DOHH2 (cell line): ENCODE data around the gene COL27A1.

Source experiments
- H3F3A ChIP-seq: fragments of 200-600 bp; sonication (generic), shearing (Covaris generic); 2 replicates; pipeline ENCODE4 v1.6.0; 2016; ENCODE audit warnings: antibody characterized with exemption, mild to moderate bottlenecking; ENCODE audit not compliant: control insufficient read depth, insufficient read depth
- H3K27ac ChIP-seq: fragments of 200-600 bp; sonication (generic); 2 replicates; pipeline ENCODE4 v1.5.1; 2014; ENCODE audit warnings: low read depth, mild to moderate bottlenecking, low read length, moderate library complexity
- H3K27me3 ChIP-seq: fragments of 200-600 bp; sonication (generic); 2 replicates; pipeline ENCODE4 v1.6.1; 2014; ENCODE audit warnings: mild to moderate bottlenecking, low read length, mixed read lengths; ENCODE audit not compliant: control insufficient read depth
- H3K36me3 ChIP-seq: fragments of 200-600 bp; sonication (generic); 2 replicates; pipeline ENCODE4 v1.6.1; 2014; ENCODE audit warnings: mild to moderate bottlenecking, low read length, moderate library complexity, mixed read lengths; ENCODE audit not compliant: control insufficient read depth
- H3K4me1 ChIP-seq: fragments of 200-600 bp; sonication (generic); 2 replicates; pipeline ENCODE4 v1.6.1; 2014; ENCODE audit warnings: mild to moderate bottlenecking, low read length, mixed read lengths; ENCODE audit not compliant: control insufficient read depth
- H3K4me2 ChIP-seq: fragments of 200-600 bp; sonication (generic); 2 replicates; pipeline ENCODE4 v1.6.0; 2014; ENCODE audit warnings: mild to moderate bottlenecking, low read length, moderate library complexity
- H3K4me3 ChIP-seq: fragments of 200-600 bp; sonication (generic); 2 replicates; pipeline ENCODE4 v1.5.1; 2014; ENCODE audit warnings: mild to moderate bottlenecking, low read length, mixed read lengths
- H3K79me2 ChIP-seq: fragments of 200-600 bp; sonication (generic); 2 replicates; pipeline ENCODE4 v1.6.1; 2014; ENCODE audit warnings: mild to moderate bottlenecking, low read length, mixed read lengths; ENCODE audit not compliant: control insufficient read depth
- H3K9me2 ChIP-seq: fragments of 200-600 bp; sonication (generic); replicated peaks from 2 replicates; pipeline ENCODE4 v1.6.1; 2014; ENCODE audit warnings: mild to moderate bottlenecking, low read length, mixed read lengths; ENCODE audit not compliant: control insufficient read depth
- H3K9me3 ChIP-seq: fragments of 200-600 bp; sonication (generic); 2 replicates; pipeline ENCODE4 v1.6.1; 2014; ENCODE audit warnings: antibody characterized with exemption, low read length, mixed read lengths; ENCODE audit not compliant: control insufficient read depth, insufficient read depth
- H4K20me1 ChIP-seq: fragments of 200-600 bp; sonication (generic); 2 replicates; pipeline ENCODE4 v1.6.0; 2014; ENCODE audit warnings: low read depth, mild to moderate bottlenecking, antibody characterized with exemption, low read length, moderate library complexity; ENCODE audit not compliant: control insufficient read depth, insufficient read depth
- CTCF ChIP-seq: fragments of 200-600 bp; sonication (generic); IDR thresholded peaks from one replicate; pipeline ENCODE4 v1.5.1; 2014; ENCODE audit warnings: antibody characterized with exemption, mild to moderate bottlenecking, low read depth, low read length; ENCODE audit not compliant: poor library complexity, severe bottlenecking
- EZH2phosphoT487 ChIP-seq: fragments of 200-600 bp; sonication (generic); IDR thresholded peaks from 2 replicates; pipeline ENCODE4 v1.6.1; 2017; ENCODE audit warnings: borderline replicate concordance, mild to moderate bottlenecking, antibody characterized with exemption, low read length, moderate library complexity, mixed read lengths

COL27A1 gene

GRCh38 chr9:114250235-114250568, 94.9 kb downstream of the COL27A1 start:
- H3K79me2 ChIP-seq, result no peaks in the 10 kb centered on the region
- no peak overlapping the region for H3K27ac ChIP-seq
- H3K9me3 ChIP-seq, result no peaks in the 10 kb centered on the region
- H3K4me2 ChIP-seq, result no peak overlapping the region
- H4K20me1 ChIP-seq, result no peaks in the 10 kb centered on the region
- no peak overlapping the region for H3K4me3 ChIP-seq
- H3K9me2 ChIP-seq, result no peaks in the 10 kb centered on the region
- TF ChIP-seq EZH2phosphoT487, result no peak
- TF ChIP-seq CTCF, result no peak
- no peaks in the 10 kb centered on the region for H3K36me3 ChIP-seq
- H3K4me1 ChIP-seq, result no peaks in the 10 kb centered on the region
- no peaks in the 10 kb centered on the region for H3F3A ChIP-seq
- H3K27me3 ChIP-seq, result no peaks in the 10 kb centered on the region

DNA sequence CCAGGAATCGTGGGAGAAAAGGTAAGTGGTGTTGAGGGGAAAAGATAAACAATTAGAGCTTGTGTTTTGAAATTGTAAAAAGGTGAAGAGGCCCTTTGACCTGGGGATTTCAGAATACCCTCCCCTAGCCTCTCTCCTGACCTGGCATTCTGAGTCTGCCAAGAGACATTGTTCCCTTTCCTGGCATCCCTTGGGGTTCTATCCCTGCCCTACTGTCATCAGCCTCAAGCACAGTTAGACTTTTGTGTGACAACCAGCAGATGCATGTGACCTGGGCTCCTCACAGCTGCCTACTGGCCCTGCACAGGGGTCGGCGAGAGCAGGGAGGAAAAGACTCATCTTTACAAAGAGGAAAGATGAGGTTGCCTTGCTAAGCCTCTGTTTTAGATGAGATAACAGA, 95.3 kb downstream of the COL27A1 start:
- H3K9me2 ChIP-seq, result no peaks in the 10 kb centered on the region
- no peak overlapping the region for H3K27ac ChIP-seq
- no peak overlapping the region for H3K4me3 ChIP-seq
- H3K36me3 ChIP-seq, result no peaks in the 10 kb centered on the region
- H3K9me3 ChIP-seq, result no peaks in the 10 kb centered on the region
- no peaks in the 10 kb centered on the region for H3F3A ChIP-seq
- no peaks in the 10 kb centered on the region for H3K4me1 ChIP-seq
- TF ChIP-seq EZH2phosphoT487, result no peak
- no peak for TF ChIP-seq CTCF
- H3K27me3 ChIP-seq, result no peaks in the 10 kb centered on the region
- no peak overlapping the region for H3K4me2 ChIP-seq
- no peaks in the 10 kb centered on the region for H4K20me1 ChIP-seq
- H3K79me2 ChIP-seq, result no peaks in the 10 kb centered on the region

DNA sequence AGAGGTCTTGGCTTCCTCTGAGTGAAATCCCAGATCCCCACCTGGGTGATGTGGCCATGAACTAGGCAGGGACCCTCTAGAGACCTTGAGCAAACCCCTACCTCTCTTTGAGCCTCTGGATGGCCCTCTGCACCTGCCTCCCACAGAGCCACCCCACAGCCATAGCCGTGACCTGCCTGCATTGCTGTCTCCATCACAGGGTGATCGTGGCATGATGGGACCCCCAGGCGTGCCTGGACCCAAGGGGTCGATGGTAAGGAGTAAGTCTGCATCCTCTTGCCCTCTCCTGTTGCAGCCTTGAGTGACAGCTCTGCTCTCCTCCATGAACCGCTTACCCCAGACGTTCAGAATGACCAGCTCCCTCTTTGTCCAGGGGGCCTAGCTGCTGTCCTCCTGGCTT, 97.1 kb downstream of the COL27A1 start:
- Histone ChIP-seq H3K27me3 (no peaks in the 10 kb centered on the region), H3K36me3 (no peaks in the 10 kb centered on the region), H3K79me2 (no peaks in the 10 kb centered on the region), H3K4me3 (no peak overlapping the region), H3K27ac (no peak overlapping the region), H3F3A (no peaks in the 10 kb centered on the region), H4K20me1 (no peaks in the 10 kb centered on the region), H3K4me2 (no peak overlapping the region), H3K9me3 (no peaks in the 10 kb centered on the region), H3K4me1 (no peaks in the 10 kb centered on the region), H3K9me2 (no peaks in the 10 kb centered on the region)
- TF ChIP-seq CTCF, result no peak

GRCh38 chr9:114256827-114257328, 101.5 kb downstream of the COL27A1 start:
- H3F3A ChIP-seq, result no peaks in the 10 kb centered on the region
- H3K4me3 ChIP-seq, result no peak overlapping the region
- H3K9me2 ChIP-seq, result no peaks in the 10 kb centered on the region
- TF ChIP-seq CTCF (no peak), EZH2phosphoT487 (no peak)
- no peak overlapping the region for H3K27ac ChIP-seq
- H3K4me1 ChIP-seq, result no peaks in the 10 kb centered on the region
- H3K36me3 ChIP-seq, result no peaks in the 10 kb centered on the region
- H3K27me3 ChIP-seq, result no peaks in the 10 kb centered on the region
- no peaks in the 10 kb centered on the region for H3K79me2 ChIP-seq
- H3K4me2 ChIP-seq, result no peak overlapping the region
- H3K9me3 ChIP-seq, result no peaks in the 10 kb centered on the region
- no peaks in the 10 kb centered on the region for H4K20me1 ChIP-seq
